Adrenal gland (tissue), 12 donors: ENCODE results near the gene FOXN3. TPM values are rescaled to one million over a fixed set of nuclear protein-coding genes. Genes with fewer than 3 reads are reported as not detected.

ENCODE experiments used
- DNase-seq, 7 donors: peaks; one replicate each; pipeline ENCODE4 v3.0.0-alpha.2; 2019 to 2020
- H3K27ac ChIP-seq, 5 donors: fragments of 200-600 bp; sonication (generic) in 4 of 5; 1 replicate in 3 of 5; 2 replicates in 2 of 5; pipeline versions ENCODE4 v1.5.1 to v1.8.0; 2016 to 2020; ENCODE audit warnings: mild to moderate bottlenecking in 1 of 5
- H3K27me3 ChIP-seq: fragments of 200-600 bp; 2 replicates; pipeline ENCODE4 v1.8.0; 2021
- H3K36me3 ChIP-seq, 2 donors: fragments of 200-600 bp; replicated peaks in 1 of 2; 1 replicate in 1 of 2; 2 replicates in 1 of 2; pipeline versions ENCODE4 v1.5.1 to v1.8.0; 2018 to 2022
- H3K4me1 ChIP-seq, 2 donors: fragments of 200-600 bp; replicated peaks in 1 of 2; 1 replicate in 1 of 2; 2 replicates in 1 of 2; pipeline versions ENCODE4 v1.5.1 to v1.8.0; 2018 to 2021
- H3K4me3 ChIP-seq, 4 donors: fragments of 200-600 bp; sonication (generic) in 3 of 4; one replicate each; pipeline ENCODE4 v1.5.1; 2016 to 2018
- H3K9me3 ChIP-seq, 3 donors: fragments of 200-600 bp; sonication (generic) in 1 of 3; replicated peaks in 1 of 3; 1 replicate in 2 of 3; 2 replicates in 1 of 3; pipeline versions ENCODE4 v1.5.1 to v1.8.0; 2016 to 2021
- CTCF ChIP-seq, 6 experiments: fragments of 450-650 bp in 4 of 6; fragments of 200-600 bp in 2 of 6; sonication (generic) in 1 of 6; IDR thresholded peaks; 1 replicate in 5 of 6; 2 replicates in 1 of 6; pipeline versions ENCODE4 v1.5.1 to v1.8.0; 2016 to 2021; ENCODE audit warnings: antibody characterized with exemption in 6 of 6, mild to moderate bottlenecking in 2 of 6, moderate library complexity in 1 of 6
- POLR2A ChIP-seq, 2 donors: fragments of 450-650 bp; IDR thresholded peaks; one replicate each; pipeline ENCODE4 v1.6.1; 2017; ENCODE audit warnings: antibody characterized with exemption in 2 of 2, mild to moderate bottlenecking in 2 of 2, moderate library complexity in 1 of 2
- whole genome bisulfite sequencing, 4 donors: extraction: QIAGEN DNeasy Blood & Tissue Kit in 2 of 4; methylation state at CpG; one replicate each; pipeline versions ENCODE4 v1.1.5 to v1.1.7; 2013 to 2017; 5-methylcytosine and 5-hydroxymethylcytosine counted together
- intact Hi-C, 2 donors: fragments of 100-400 bp; cut with DNase I; formaldehyde crosslinking; loops; one replicate each; pipeline versions ENCODE4 v1.14.1 to v1.15.0; 2022 to 2023
- polyA plus RNA-seq, 3 donors: library from polyadenylated mRNA; stranded (reverse); fragments of 200-250 nt in 2 of 3; fragments of 350-450 nt in 1 of 3; fragmentation: Illumina TruSeq in 1 of 3; extraction: RNeasy Lipid Tissue Mini Kit (QIAGEN cat#74804) in 1 of 3; gene quantifications; one replicate each; pipeline ENCODE4 v1.2.3, GENCODE V29; 2013 to 2014
- total RNA-seq, 9 donors: library from RNA; depleted of rRNA in 4 of 9; stranded (reverse); fragments of >200 nt in 4 of 9; fragments of 120-200 nt in 1 of 9; fragmentation: NEBNext Ultra II Directional in 1 of 9; extraction: Animal tissue kit (Norgen Biotek cat#: 25700) in 1 of 9; gene quantifications; one replicate each; pipeline versions ENCODE4 v1.1.0 to v1.2.4, GENCODE V29; 2013 to 2023
- donor health status: healthy with polysubstance abuse.
- donor health status: Bipolar disorder and iron deficiency.
- donor health status: DM: yes; HTN: yes; CAD: no.
- donor health status: DM: no; HTN: no; CAD: no.
- donor health status: DM: no; HTN: no; CAD: no.
- donor health status: DM: yes; HTN: yes; CAD: no.

Gene FOXN3
- total and polyA plus RNA-seq, 12 donors: 10.7 to 131 (median 96.8) TPM

- H3K27me3 ChIP-seq: no peaks in the 10 kb centered on the region
- intact Hi-C loops: no loop called here
- DNase-seq: no peak
- WGBS, 4 donors: 50 to 67% (median 56%) methylated on average over 3 of the region's 3 CpGs
- no peak for TF ChIP-seq POLR2A (IDR thresholded peaks at IDR 0.05)
- no peak overlapping the region for H3K4me3 ChIP-seq
- no peaks in the 10 kb centered on the region for H3K36me3 ChIP-seq
- H3K27ac ChIP-seq: no peak overlapping the region
- no peaks in the 10 kb centered on the region for H3K4me1 ChIP-seq
- H3K9me3 ChIP-seq: no peaks in the 10 kb centered on the region
These were observed 273.4 kb downstream of the FOXN3 start for GRCh38 chr14:89143595-89143994.

GRCh38 chr14:89142366-89142765 lies 274.7 kb downstream of the FOXN3 start:
- H3K27ac ChIP-seq: no peak overlapping the region
- TF ChIP-seq CTCF (IDR thresholded peaks at IDR 0.05) (no peak), POLR2A (IDR thresholded peaks at IDR 0.05) (no peak)
- intact Hi-C loops: no loop called here
- no peak for DNase-seq
- no peaks in the 10 kb centered on the region for H3K4me1 ChIP-seq
- WGBS, 4 donors: 85 to 91% (median 88%) methylated on average over 5 of the region's 5 CpGs
- no peaks in the 10 kb centered on the region for H3K36me3 ChIP-seq
- H3K4me3 ChIP-seq: no peak overlapping the region
- no peaks in the 10 kb centered on the region for H3K9me3 ChIP-seq
- no peaks in the 10 kb centered on the region for H3K27me3 ChIP-seq

GRCh38 chr14:89141862-89142261 lies 275.2 kb downstream of the FOXN3 start:
- Histone ChIP-seq H3K4me1 (no peaks in the 10 kb centered on the region), H3K4me3 (no peak overlapping the region), H3K36me3 (no peaks in the 10 kb centered on the region), H3K27ac (no peak overlapping the region), H3K9me3 (no peaks in the 10 kb centered on the region), H3K27me3 (no peaks in the 10 kb centered on the region)
- DNase-seq: no peak
- 77 to 83% (median 81%) methylated on average over 3 of the region's 3 CpGs for WGBS, 4 donors
- TF ChIP-seq CTCF (IDR thresholded peaks at IDR 0.05) (no peak), POLR2A (IDR thresholded peaks at IDR 0.05) (no peak)
- intact Hi-C loops: no loop called here

- DNase-seq: peak in 1 of 7 donors; percentile 29
- Histone ChIP-seq H3K4me3 (no peak overlapping the region), H3K27ac (no peak overlapping the region), H3K27me3 (no peaks in the 10 kb centered on the region), H3K4me1 (no peaks in the 10 kb centered on the region), H3K36me3 (no peaks in the 10 kb centered on the region), H3K9me3 (no peaks in the 10 kb centered on the region)
- intact Hi-C loops: no loop called here
- 51 to 69% (median 63%) methylated on average over 5 of the region's 5 CpGs for WGBS, 4 donors
- TF ChIP-seq CTCF (IDR thresholded peaks at IDR 0.05): no peak
- TF ChIP-seq POLR2A (IDR thresholded peaks at IDR 0.05): no peak
These were observed 276.7 kb downstream of the FOXN3 start for GRCh38 chr14:89140326-89140725.

GRCh38 chr14:89139404-89140247 lies 277.4 kb downstream of the FOXN3 start:
- WGBS, 4 donors: 74 to 80% (median 77%) methylated on average over 12 to 14 of the region's 14 CpGs
- intact Hi-C loops: no loop called here
- H3K36me3 ChIP-seq: no peaks in the 10 kb centered on the region
- no peak for TF ChIP-seq POLR2A (IDR thresholded peaks at IDR 0.05)
- TF ChIP-seq CTCF (IDR thresholded peaks at IDR 0.05): no peak
- H3K4me3 ChIP-seq: no peak overlapping the region
- H3K9me3 ChIP-seq: no peaks in the 10 kb centered on the region
- H3K4me1 ChIP-seq: no peaks in the 10 kb centered on the region
- H3K27ac ChIP-seq: no peak overlapping the region
- DNase-seq: peak in 1 of 7 donors; percentile 35
- H3K27me3 ChIP-seq: no peaks in the 10 kb centered on the region
